ENCODE data around the gene DHRS7.

- TF ChIP-seq ZFP3 (CRISPR knock-in tag; IDR thresholded peaks at IDR 0.05) (no peak), RARB (CRISPR knock-in tag; IDR thresholded peaks at IDR 0.05) (no peak), GLIS3 (CRISPR knock-in tag; IDR thresholded peaks at IDR 0.05) (no peak), ARNTL (CRISPR knock-in tag; IDR thresholded peaks at IDR 0.05; ENCODE audit: borderline replicate concordance, low read depth) (no peak), SNAI2 (CRISPR knock-in tag; IDR thresholded peaks at IDR 0.05) (no peak), BACH2 (CRISPR knock-in tag; IDR thresholded peaks at IDR 0.05; ENCODE audit: borderline replicate concordance) (no peak), CSDC2 (CRISPR knock-in tag; IDR thresholded peaks at IDR 0.05) (no peak), ISL1 (CRISPR knock-in tag; IDR thresholded peaks at IDR 0.05) (no peak), TOX (CRISPR knock-in tag; IDR thresholded peaks at IDR 0.05; ENCODE audit: borderline replicate concordance) (no peak)
- TF ChIP-seq, protein P1, sequence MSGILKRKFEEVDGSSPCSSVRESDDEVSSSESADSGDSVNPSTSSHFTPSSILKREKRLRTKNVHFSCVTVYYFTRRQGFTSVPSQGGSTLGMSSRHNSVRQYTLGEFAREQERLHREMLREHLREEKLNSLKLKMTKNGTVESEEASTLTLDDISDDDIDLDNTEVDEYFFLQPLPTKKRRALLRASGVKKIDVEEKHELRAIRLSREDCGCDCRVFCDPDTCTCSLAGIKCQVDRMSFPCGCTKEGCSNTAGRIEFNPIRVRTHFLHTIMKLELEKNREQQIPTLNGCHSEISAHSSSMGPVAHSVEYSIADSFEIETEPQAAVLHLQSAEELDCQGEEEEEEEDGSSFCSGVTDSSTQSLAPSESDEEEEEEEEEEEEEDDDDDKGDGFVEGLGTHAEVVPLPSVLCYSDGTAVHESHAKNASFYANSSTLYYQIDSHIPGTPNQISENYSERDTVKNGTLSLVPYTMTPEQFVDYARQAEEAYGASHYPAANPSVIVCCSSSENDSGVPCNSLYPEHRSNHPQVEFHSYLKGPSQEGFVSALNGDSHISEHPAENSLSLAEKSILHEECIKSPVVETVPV (CRISPR knock-in tag; IDR thresholded peaks at IDR 0.05), result no peak
- TF ChIP-seq, protein P2, sequence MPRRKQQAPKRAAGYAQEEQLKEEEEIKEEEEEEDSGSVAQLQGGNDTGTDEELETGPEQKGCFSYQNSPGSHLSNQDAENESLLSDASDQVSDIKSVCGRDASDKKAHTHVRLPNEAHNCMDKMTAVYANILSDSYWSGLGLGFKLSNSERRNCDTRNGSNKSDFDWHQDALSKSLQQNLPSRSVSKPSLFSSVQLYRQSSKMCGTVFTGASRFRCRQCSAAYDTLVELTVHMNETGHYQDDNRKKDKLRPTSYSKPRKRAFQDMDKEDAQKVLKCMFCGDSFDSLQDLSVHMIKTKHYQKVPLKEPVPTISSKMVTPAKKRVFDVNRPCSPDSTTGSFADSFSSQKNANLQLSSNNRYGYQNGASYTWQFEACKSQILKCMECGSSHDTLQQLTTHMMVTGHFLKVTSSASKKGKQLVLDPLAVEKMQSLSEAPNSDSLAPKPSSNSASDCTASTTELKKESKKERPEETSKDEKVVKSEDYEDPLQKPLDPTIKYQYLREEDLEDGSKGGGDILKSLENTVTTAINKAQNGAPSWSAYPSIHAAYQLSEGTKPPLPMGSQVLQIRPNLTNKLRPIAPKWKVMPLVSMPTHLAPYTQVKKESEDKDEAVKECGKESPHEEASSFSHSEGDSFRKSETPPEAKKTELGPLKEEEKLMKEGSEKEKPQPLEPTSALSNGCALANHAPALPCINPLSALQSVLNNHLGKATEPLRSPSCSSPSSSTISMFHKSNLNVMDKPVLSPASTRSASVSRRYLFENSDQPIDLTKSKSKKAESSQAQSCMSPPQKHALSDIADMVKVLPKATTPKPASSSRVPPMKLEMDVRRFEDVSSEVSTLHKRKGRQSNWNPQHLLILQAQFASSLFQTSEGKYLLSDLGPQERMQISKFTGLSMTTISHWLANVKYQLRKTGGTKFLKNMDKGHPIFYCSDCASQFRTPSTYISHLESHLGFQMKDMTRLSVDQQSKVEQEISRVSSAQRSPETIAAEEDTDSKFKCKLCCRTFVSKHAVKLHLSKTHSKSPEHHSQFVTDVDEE (CRISPR knock-in tag; IDR thresholded peaks at IDR 0.05), result no peak
Measured at GRCh38 chr14:60189923-60190840, 25.0 kb upstream of the DHRS7 start.
